Measurements from ENCODE around the gene PLCD3.
A peak's percentile ranks its signal among the peaks of the same experiment; 100 is the strongest.

GRCh38 chr17:45098869-45099616, 33.3 kb downstream of the PLCD3 start:
- TF ChIP-seq CTCF (IDR thresholded peaks at IDR 0.05) (peak in 5 of 7 experiments; percentile 60 to 88 (median 74)), POLR2A (IDR thresholded peaks at IDR 0.05) (no peak), POLR2AphosphoS5 (IDR thresholded peaks at IDR 0.05) (peak in 2 of 3 donors; percentile 22 to 77)
